OCI-LY3 (cell line): Measurements from ENCODE around the gene ANKUB1.

Experiments
- H2AFZ ChIP-seq: fragments of 200-600, 300-600 bp; shearing (Covaris generic); 2 replicates; pipeline ENCODE4 v1.6.0; 2014; ENCODE audit warnings: antibody characterized with exemption, low read depth, low read length
- H3K27ac ChIP-seq: fragments of 200-600, 300-600 bp; sonication (generic); 2 replicates; pipeline ENCODE4 v1.5.1; 2014; ENCODE audit warnings: mild to moderate bottlenecking, low read length, moderate library complexity, mixed read lengths
- H3K27me3 ChIP-seq: fragments of 200-600, 300-600 bp; sonication (generic); 2 replicates; pipeline ENCODE4 v1.6.1; 2014; ENCODE audit warnings: low read depth, low read length, mixed read lengths
- H3K36me3 ChIP-seq: fragments of 200-600, 300-600 bp; sonication (generic); replicated peaks from 2 replicates; pipeline ENCODE3; 2014; ENCODE audit warnings: low read depth, low read length, mixed read lengths
- H3K4me1 ChIP-seq: fragments of 300-600, 200-600 bp; sonication (generic); 2 replicates; pipeline ENCODE4 v1.6.1; 2014; ENCODE audit warnings: low read length, mixed read lengths
- H3K4me2 ChIP-seq: fragments of 200-600, 300-600 bp; sonication (generic); 2 replicates; pipeline ENCODE4 v1.6.1; 2014; ENCODE audit warnings: low read length, mixed read lengths
- H3K4me3 ChIP-seq: fragments of 300-600, 200-600 bp; sonication (generic); 2 replicates; pipeline ENCODE4 v1.5.1; 2014; ENCODE audit warnings: antibody characterized with exemption, mild to moderate bottlenecking, low read length, moderate library complexity
- H3K79me2 ChIP-seq: fragments of 300-600, 200-600 bp; shearing (Covaris generic); 2 replicates; pipeline ENCODE4 v1.6.1; 2014; ENCODE audit warnings: mild to moderate bottlenecking, low read length, mixed read lengths
- H3K9ac ChIP-seq: fragments of 300-600, 200-600 bp; shearing (Covaris generic); 2 replicates; pipeline ENCODE4 v1.6.0; 2014; ENCODE audit warnings: mild to moderate bottlenecking, low read length, moderate library complexity
- H3K9me3 ChIP-seq: fragments of 200-600, 300-600 bp; shearing (Covaris generic); 2 replicates; pipeline ENCODE4 v1.6.1; 2014; ENCODE audit warnings: low read length, mixed read lengths; ENCODE audit not compliant: insufficient read depth
- H4K20me1 ChIP-seq: fragments of 200-600, 300-600 bp; sonication (generic); 2 replicates; pipeline ENCODE4 v1.6.1; 2016; ENCODE audit warnings: low read length, mixed read lengths; ENCODE audit not compliant: insufficient read depth
- CTCF ChIP-seq: fragments of 200-600, 300-600 bp; sonication (generic); IDR thresholded peaks from 2 replicates; pipeline ENCODE4 v1.5.1; 2014; ENCODE audit warnings: antibody characterized with exemption, low read length, low read depth
- EZH2phosphoT487 ChIP-seq: fragments of 200-600 bp; shearing (Covaris generic); IDR thresholded peaks from 2 replicates; pipeline ENCODE4 v1.6.1; 2018; ENCODE audit warnings: antibody characterized with exemption, mixed run types, low read depth

Gene ANKUB1

GRCh38 chr3:149784064-149784704, 8.2 kb downstream of the ANKUB1 start:
- H3K36me3 ChIP-seq, result no peaks in the 10 kb centered on the region
- no peak overlapping the region for H3K27ac ChIP-seq
- no peak overlapping the region for H2AFZ ChIP-seq
- no peak overlapping the region for H3K4me2 ChIP-seq
- no peak for TF ChIP-seq CTCF
- no peak for TF ChIP-seq EZH2phosphoT487
- peaks cover 21% of the 10 kb centered on the region for H3K4me1 ChIP-seq
- H3K9ac ChIP-seq, result no peak overlapping the region
- no peaks in the 10 kb centered on the region for H3K79me2 ChIP-seq
- H3K4me3 ChIP-seq, result no peak overlapping the region
- no peaks in the 10 kb centered on the region for H4K20me1 ChIP-seq
- 0 out of 2 replicates have a peak, but pooled peaks cover 3% of the 10 kb centered on the region for H3K27me3 ChIP-seq
- H3K9me3 ChIP-seq, result no peaks in the 10 kb centered on the region

GRCh38 chr3:149783576-149783975, 8.8 kb downstream of the ANKUB1 start:
- H3K36me3 ChIP-seq, result no peaks in the 10 kb centered on the region
- peaks cover 21% of the 10 kb centered on the region for H3K4me1 ChIP-seq
- H3K79me2 ChIP-seq, result no peaks in the 10 kb centered on the region
- H3K9me3 ChIP-seq, result no peaks in the 10 kb centered on the region
- 0 out of 2 replicates have a peak, but pooled peaks cover 3% of the 10 kb centered on the region for H3K27me3 ChIP-seq
- no peak overlapping the region for H3K4me3 ChIP-seq
- H3K9ac ChIP-seq, result no peak overlapping the region
- H4K20me1 ChIP-seq, result no peaks in the 10 kb centered on the region
- H3K27ac ChIP-seq, result no peak overlapping the region
- TF ChIP-seq CTCF (no peak), EZH2phosphoT487 (no peak)
- no peak overlapping the region for H2AFZ ChIP-seq
- no peak overlapping the region for H3K4me2 ChIP-seq

GRCh38 chr3:149781741-149782140, 10.6 kb downstream of the ANKUB1 start:
- H3K4me2 ChIP-seq, result peak overlapping the region; percentile 47
- H2AFZ ChIP-seq, result no peak overlapping the region
- H3K4me3 ChIP-seq, result peak overlapping the region; percentile 10; the same call in 1 of the 2 replicates
- no peaks in the 10 kb centered on the region for H4K20me1 ChIP-seq
- TF ChIP-seq EZH2phosphoT487 (no peak), CTCF (no peak)
- H3K36me3 ChIP-seq, result no peaks in the 10 kb centered on the region
- peaks cover 21% of the 10 kb centered on the region for H3K4me1 ChIP-seq
- no peak overlapping the region for H3K9ac ChIP-seq
- H3K27ac ChIP-seq, result no peak overlapping the region
- H3K79me2 ChIP-seq, result no peaks in the 10 kb centered on the region
- no peaks in the 10 kb centered on the region for H3K9me3 ChIP-seq
- no peaks in the 10 kb centered on the region for H3K27me3 ChIP-seq

- Histone ChIP-seq H4K20me1 (no peaks in the 10 kb centered on the region), H3K36me3 (no peaks in the 10 kb centered on the region), H3K9ac (no peak overlapping the region), H3K27me3 (no peaks in the 10 kb centered on the region), H3K9me3 (no peaks in the 10 kb centered on the region), H3K4me2 (peak overlapping the region; percentile 47), H3K79me2 (no peaks in the 10 kb centered on the region), H2AFZ (no peak overlapping the region), H3K27ac (no peak overlapping the region), H3K4me3 (peak overlapping the region; percentile 10; the same call in 1 of the 2 replicates), H3K4me1 (peaks cover 21% of the 10 kb centered on the region)
- TF ChIP-seq CTCF, result no peak
- no peak for TF ChIP-seq EZH2phosphoT487
Observed at GRCh38 chr3:149781211-149781610, 11.1 kb downstream of the ANKUB1 start.
